Mucosa of stomach (tissue), 1 donor: ENCODE results near the gene VEPH1.

Source experiments
- H3K27me3 ChIP-seq: one replicate; pipeline ENCODE4 v1.7.0; 2013; ENCODE audit warnings: mild to moderate bottlenecking, low read length; ENCODE audit not compliant: control insufficient read depth, insufficient read depth
- H3K36me3 ChIP-seq: one replicate; pipeline ENCODE4 v1.7.0; 2013; ENCODE audit warnings: low read length; ENCODE audit not compliant: control insufficient read depth, insufficient read depth
- H3K4me1 ChIP-seq: one replicate; pipeline ENCODE4 v1.7.0; 2013; ENCODE audit warnings: mild to moderate bottlenecking, low read length; ENCODE audit not compliant: control insufficient read depth, insufficient read depth
- H3K4me3 ChIP-seq: one replicate; pipeline ENCODE4 v1.7.0; 2013; ENCODE audit warnings: low read length
- H3K9ac ChIP-seq: one replicate; pipeline ENCODE4 v1.7.0; 2013; ENCODE audit warnings: mild to moderate bottlenecking, low read length, moderate library complexity
- H3K9me3 ChIP-seq: one replicate; pipeline ENCODE4 v1.7.0; 2013; ENCODE audit warnings: mild to moderate bottlenecking, low read length, moderate library complexity; ENCODE audit not compliant: control insufficient read depth
- donor health status: Pancreatic carcinoma.

VEPH1 gene

DNA sequence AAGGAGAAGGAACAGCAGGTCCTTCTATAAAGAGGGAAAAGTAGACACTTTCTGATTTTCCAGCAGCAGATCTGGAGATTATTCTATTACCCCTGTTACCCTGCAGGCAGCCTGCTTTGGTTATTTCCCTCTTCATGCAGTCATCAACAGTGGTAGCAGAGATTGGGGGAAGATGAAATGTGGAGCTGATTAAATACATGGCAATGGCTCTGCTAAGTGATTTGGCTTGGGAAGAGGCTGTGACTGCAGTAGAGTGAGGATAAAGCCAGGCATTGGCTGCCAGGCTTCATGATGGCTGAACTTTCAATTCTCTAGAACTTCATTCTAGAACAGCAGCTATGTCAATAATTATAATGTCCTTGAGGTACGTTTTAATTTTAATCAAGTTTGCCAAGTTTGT lies 37.5 kb downstream of the VEPH1 start:
- Histone ChIP-seq H3K36me3 (no peaks in the 10 kb centered on the region), H3K4me1 (no peaks in the 10 kb centered on the region), H3K27me3 (no peaks in the 10 kb centered on the region), H3K4me3 (no peak overlapping the region), H3K9ac (no peak overlapping the region), H3K9me3 (no peaks in the 10 kb centered on the region)

DNA sequence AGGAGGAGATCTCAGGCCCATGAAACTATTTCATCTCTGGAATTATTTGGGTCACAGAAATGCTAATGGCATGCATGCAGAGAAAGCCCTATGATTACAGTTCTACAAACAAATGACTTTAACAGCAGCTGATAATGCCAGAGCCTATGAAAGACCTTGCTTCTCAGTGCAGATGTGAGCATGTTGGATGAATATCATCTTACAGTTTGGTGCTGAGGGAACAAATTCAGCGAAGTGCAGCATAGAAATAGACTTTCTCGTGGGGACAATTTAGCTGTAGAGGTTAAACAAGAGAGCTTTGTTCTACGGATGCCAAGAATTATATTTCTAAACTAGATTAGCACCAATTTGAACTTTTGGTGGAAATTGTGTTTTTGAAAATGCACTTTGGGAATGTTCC lies 38.9 kb downstream of the VEPH1 start:
- Histone ChIP-seq H3K4me1 (no peaks in the 10 kb centered on the region), H3K27me3 (no peaks in the 10 kb centered on the region), H3K9me3 (no peaks in the 10 kb centered on the region), H3K9ac (no peak overlapping the region), H3K4me3 (no peak overlapping the region), H3K36me3 (no peaks in the 10 kb centered on the region)

DNA sequence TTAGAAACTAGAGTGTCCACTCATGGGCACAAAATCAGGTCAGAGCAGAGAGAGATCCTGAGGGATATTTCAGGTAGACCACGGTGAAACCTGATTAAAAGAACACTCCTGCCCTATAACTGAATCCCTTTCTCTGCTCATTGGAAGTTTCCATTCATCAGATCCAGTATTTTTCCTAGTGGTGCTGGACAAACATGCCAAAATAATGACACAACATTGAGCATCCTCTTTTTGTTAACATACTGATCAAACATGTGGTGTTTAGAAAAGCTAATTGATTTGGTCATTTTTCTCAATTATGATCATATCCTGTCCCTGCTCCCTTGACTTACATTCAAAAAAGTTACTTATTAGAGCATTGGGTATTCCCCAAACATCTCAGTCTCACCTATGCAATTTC lies 39.4 kb downstream of the VEPH1 start:
- Histone ChIP-seq H3K9me3 (no peaks in the 10 kb centered on the region), H3K4me3 (no peak overlapping the region), H3K4me1 (no peaks in the 10 kb centered on the region), H3K27me3 (no peaks in the 10 kb centered on the region), H3K36me3 (no peaks in the 10 kb centered on the region), H3K9ac (no peak overlapping the region)

GRCh38 chr3:157460253-157460652 lies 43.0 kb downstream of the VEPH1 start:
- H3K4me3 ChIP-seq, result no peak overlapping the region
- no peaks in the 10 kb centered on the region for H3K9me3 ChIP-seq
- no peaks in the 10 kb centered on the region for H3K4me1 ChIP-seq
- H3K36me3 ChIP-seq, result no peaks in the 10 kb centered on the region
- no peaks in the 10 kb centered on the region for H3K27me3 ChIP-seq
- H3K9ac ChIP-seq, result no peak overlapping the region

DNA sequence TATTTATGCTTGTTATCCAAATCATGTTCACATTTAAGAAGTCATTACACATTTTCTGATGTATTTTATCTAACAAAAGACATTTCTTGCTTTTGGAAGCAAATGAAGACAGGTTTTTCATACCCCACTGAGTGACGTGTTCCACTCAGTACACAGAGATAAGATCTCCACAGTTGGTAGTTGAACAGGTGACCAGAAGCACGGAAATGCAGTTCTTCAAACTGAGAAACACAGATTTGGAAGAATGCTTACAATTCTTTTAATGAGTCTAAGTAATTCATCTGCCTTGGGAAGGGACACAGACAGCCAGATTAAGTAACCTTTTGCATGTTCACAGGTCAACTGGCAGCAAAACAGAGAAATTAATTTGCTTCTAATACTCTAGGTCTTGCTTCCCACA lies 43.5 kb downstream of the VEPH1 start:
- no peak overlapping the region for H3K4me3 ChIP-seq
- H3K9ac ChIP-seq, result no peak overlapping the region

GRCh38 chr3:157453824-157454223 lies 49.4 kb downstream of the VEPH1 start:
- no peaks in the 10 kb centered on the region for H3K4me1 ChIP-seq
- no peak overlapping the region for H3K4me3 ChIP-seq

More for the DNA sequence above, 43.5 kb downstream of the VEPH1 start:
- no peaks in the 10 kb centered on the region for H3K4me1 ChIP-seq
- H3K27me3 ChIP-seq, result no peaks in the 10 kb centered on the region
- H3K36me3 ChIP-seq, result no peaks in the 10 kb centered on the region
- H3K9me3 ChIP-seq, result no peaks in the 10 kb centered on the region

GRCh38 chr3:157452097-157452496 lies 51.1 kb downstream of the VEPH1 start:
- Histone ChIP-seq H3K4me3 (no peak overlapping the region), H3K4me1 (no peaks in the 10 kb centered on the region)

More at GRCh38 chr3:157453824-157454223, 49.4 kb downstream of the VEPH1 start:
- Histone ChIP-seq H3K9ac (no peak overlapping the region), H3K27me3 (no peaks in the 10 kb centered on the region), H3K9me3 (no peaks in the 10 kb centered on the region), H3K36me3 (no peaks in the 10 kb centered on the region)

DNA sequence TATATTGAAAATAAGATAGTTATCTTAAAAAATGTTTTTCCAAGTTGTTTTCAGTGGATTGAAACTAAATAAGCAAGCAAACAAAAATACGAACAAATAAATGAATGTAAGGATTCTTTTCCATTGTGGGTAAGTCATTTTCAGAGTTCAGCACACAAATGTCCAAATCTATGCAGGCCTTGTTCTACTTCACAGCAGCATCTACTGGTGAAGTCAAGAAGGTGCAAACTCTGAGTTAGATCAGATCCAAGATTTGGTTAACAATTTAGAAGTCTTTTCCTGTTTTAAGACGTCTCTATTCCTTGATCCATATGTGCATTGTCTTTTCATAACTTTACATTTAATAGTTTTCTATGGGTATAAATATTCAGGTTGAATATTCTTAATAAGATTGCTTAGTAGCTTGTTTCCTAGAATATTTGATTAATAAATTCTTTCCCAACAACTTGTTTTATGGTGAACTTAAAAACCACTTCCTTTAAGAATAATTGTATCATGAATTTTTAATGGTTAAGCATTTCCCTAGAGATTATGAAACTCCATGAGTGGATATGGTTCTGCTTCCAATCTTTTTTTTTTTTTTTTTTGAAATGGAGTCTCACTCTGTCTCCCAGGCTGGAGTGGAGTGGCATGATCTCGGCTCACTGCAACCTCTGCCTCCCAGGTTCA lies 56.1 kb downstream of the VEPH1 start:
- Histone ChIP-seq H3K36me3 (no peaks in the 10 kb centered on the region), H3K4me1 (no peaks in the 10 kb centered on the region), H3K27me3 (no peaks in the 10 kb centered on the region), H3K9ac (no peak overlapping the region), H3K9me3 (no peaks in the 10 kb centered on the region), H3K4me3 (no peak overlapping the region)

More at GRCh38 chr3:157452097-157452496, 51.1 kb downstream of the VEPH1 start:
- H3K9me3 ChIP-seq, result no peaks in the 10 kb centered on the region
- H3K36me3 ChIP-seq, result no peaks in the 10 kb centered on the region
- H3K27me3 ChIP-seq, result no peaks in the 10 kb centered on the region
- no peak overlapping the region for H3K9ac ChIP-seq

- no peaks in the 10 kb centered on the region for H3K27me3 ChIP-seq
- H3K4me3 ChIP-seq, result no peak overlapping the region
Measured at GRCh38 chr3:157445857-157446256, 57.4 kb downstream of the VEPH1 start.

DNA sequence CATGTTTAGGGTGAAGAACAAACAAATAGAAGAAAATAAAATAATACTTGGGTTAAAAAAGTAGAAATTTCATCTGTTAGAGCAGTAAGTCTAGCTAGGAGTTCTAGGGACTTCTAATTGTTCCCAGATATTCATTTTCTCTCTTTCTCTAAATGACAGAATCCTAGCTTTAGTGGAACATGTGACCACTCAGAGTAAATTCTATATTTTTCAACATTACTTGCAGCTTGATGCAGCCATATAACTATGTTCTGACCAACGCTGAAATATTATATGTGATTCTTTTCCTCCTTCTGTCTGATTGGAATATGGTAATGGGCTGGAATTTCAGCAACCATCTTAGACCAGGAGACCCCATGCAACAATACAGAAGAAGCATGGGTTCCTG lies 58.4 kb downstream of the VEPH1 start:
- Histone ChIP-seq H3K36me3 (no peaks in the 10 kb centered on the region), H3K4me3 (no peak overlapping the region), H3K9me3 (no peaks in the 10 kb centered on the region), H3K27me3 (no peaks in the 10 kb centered on the region), H3K9ac (no peak overlapping the region), H3K4me1 (no peaks in the 10 kb centered on the region)

More at GRCh38 chr3:157445857-157446256, 57.4 kb downstream of the VEPH1 start:
- Histone ChIP-seq H3K4me1 (no peaks in the 10 kb centered on the region), H3K9ac (no peak overlapping the region), H3K36me3 (no peaks in the 10 kb centered on the region), H3K9me3 (no peaks in the 10 kb centered on the region)

DNA sequence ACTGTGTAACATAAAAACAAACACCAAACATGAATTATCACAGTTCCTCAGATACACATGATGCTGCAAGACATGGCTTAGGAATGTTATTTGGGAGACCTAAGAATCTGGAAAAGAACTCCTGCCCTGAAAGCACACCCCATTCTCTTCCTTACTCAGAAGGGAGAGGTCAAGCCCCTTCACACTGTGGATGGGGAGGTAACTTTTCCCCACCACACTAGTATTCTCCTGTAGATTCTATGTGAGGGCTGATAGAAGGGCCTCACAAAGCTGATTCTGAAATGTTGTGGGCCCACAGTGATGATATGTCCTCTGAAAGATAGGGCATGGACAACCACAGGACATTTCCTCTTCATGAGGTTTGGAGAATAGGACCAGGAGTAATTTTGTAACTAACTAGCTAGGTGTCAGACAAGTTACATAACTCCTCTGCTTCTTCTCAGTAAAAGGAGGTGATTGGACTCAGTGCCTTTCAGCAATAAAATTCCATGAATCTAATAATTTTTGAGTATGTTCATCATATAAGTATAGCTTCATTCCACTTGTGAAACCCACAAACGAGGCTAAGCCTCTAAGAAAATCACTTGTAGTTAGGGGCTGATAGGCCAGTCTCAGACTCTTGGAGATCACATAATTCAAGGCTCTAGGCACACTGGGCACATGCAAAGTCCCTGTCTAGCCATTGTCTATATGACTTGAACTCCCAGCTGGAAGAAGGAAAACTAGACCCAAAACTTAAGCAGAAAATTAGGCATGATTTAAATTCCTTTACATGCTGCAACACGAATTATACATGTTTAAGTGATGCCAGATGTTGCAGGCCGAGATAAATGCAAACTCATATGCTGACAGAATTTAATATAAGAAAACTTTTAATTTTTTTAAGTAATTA lies 59.1 kb downstream of the VEPH1 start:
- Histone ChIP-seq H3K4me1 (no peaks in the 10 kb centered on the region), H3K36me3 (no peaks in the 10 kb centered on the region), H3K27me3 (no peaks in the 10 kb centered on the region), H3K9ac (no peak overlapping the region), H3K9me3 (no peaks in the 10 kb centered on the region), H3K4me3 (no peak overlapping the region)

DNA sequence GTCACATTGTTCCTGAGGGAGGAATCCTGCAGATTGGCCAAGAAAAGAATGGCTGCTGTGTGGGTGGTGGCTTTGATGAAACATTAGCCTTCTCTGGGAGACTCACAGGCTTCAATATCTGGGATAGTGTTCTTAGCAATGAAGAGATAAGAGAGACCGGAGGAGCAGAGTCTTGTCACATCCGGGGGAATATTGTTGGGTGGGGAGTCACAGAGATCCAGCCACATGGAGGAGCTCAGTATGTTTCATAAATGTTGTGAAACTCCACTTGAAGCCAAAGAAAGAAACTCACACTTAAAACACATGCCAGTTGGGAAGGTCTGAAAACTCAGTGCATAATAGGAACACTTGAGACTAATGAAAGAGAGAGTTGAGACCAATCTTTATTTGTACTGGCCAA lies 60.5 kb downstream of the VEPH1 start:
- Histone ChIP-seq H3K36me3 (no peaks in the 10 kb centered on the region), H3K9me3 (no peaks in the 10 kb centered on the region), H3K9ac (no peak overlapping the region), H3K27me3 (peaks cover 9% of the 10 kb centered on the region), H3K4me3 (no peak overlapping the region), H3K4me1 (peaks cover 7% of the 10 kb centered on the region)
